Measurements from ENCODE around the gene SORCS2.

SORCS2 gene

GRCh38 chr4:7770224-7771050 lies 578.1 kb downstream of the SORCS2 start:
- H3K36me3 ChIP-seq (replicated peaks) = peaks cover 98% of the 10 kb centered on the region
- H3K4me3 ChIP-seq (ENCODE audit: low read depth, low read length) = no peak overlapping the region
- no peak overlapping the region for H3K27ac ChIP-seq
- no peaks in the 10 kb centered on the region for H3K27me3 ChIP-seq (replicated peaks)
- DNase-seq = no peak
- TF ChIP-seq CTCF (IDR thresholded peaks at IDR 0.05; ENCODE audit: low read depth, low read length, missing control alignments) = peak; percentile 80
- in situ Hi-C loops (cut with HindIII; ENCODE audit: low pct_ligation_motif_present, low sequenced_read_pairs) = no loop called here

- Histone ChIP-seq H3K36me3 (replicated peaks) (peaks cover 98% of the 10 kb centered on the region), H3K4me3 (ENCODE audit: low read depth, low read length) (no peak overlapping the region), H3K27me3 (replicated peaks) (no peaks in the 10 kb centered on the region), H3K27ac (no peak overlapping the region)
- in situ Hi-C loops (cut with HindIII; ENCODE audit: low pct_ligation_motif_present, low sequenced_read_pairs) = no loop called here
- no peak for TF ChIP-seq CTCF (IDR thresholded peaks at IDR 0.05; ENCODE audit: low read depth, low read length, missing control alignments)
- no peak for DNase-seq
Measured at GRCh38 chr4:7771056-7771455, 578.7 kb downstream of the SORCS2 start.

GRCh38 chr4:7771541-7772507 lies 579.5 kb downstream of the SORCS2 start:
- in situ Hi-C loops (cut with HindIII; ENCODE audit: low pct_ligation_motif_present, low sequenced_read_pairs) = no loop called here
- Histone ChIP-seq H3K27me3 (replicated peaks) (no peaks in the 10 kb centered on the region), H3K36me3 (replicated peaks) (peaks cover 98% of the 10 kb centered on the region), H3K4me3 (ENCODE audit: low read depth, low read length) (no peak overlapping the region), H3K27ac (no peak overlapping the region)
- no peak for DNase-seq
- no peak for TF ChIP-seq CTCF (IDR thresholded peaks at IDR 0.05; ENCODE audit: low read depth, low read length, missing control alignments)

GRCh38 chr4:7772711-7773385 lies 580.5 kb downstream of the SORCS2 start:
- no peaks in the 10 kb centered on the region for H3K27me3 ChIP-seq (replicated peaks)
- peaks cover 98% of the 10 kb centered on the region for H3K36me3 ChIP-seq (replicated peaks)
- in situ Hi-C loops (cut with HindIII; ENCODE audit: low pct_ligation_motif_present, low sequenced_read_pairs) = no loop called here
- no peak for DNase-seq
- no peak overlapping the region for H3K4me3 ChIP-seq (ENCODE audit: low read depth, low read length)
- TF ChIP-seq CTCF (IDR thresholded peaks at IDR 0.05; ENCODE audit: low read depth, low read length, missing control alignments) = no peak
- no peak overlapping the region for H3K27ac ChIP-seq

- no peaks in the 10 kb centered on the region for H3K27me3 ChIP-seq (replicated peaks)
- H3K36me3 ChIP-seq (replicated peaks) = peaks cover 98% of the 10 kb centered on the region
- no peak overlapping the region for H3K27ac ChIP-seq
- H3K4me3 ChIP-seq (ENCODE audit: low read depth, low read length) = no peak overlapping the region
- in situ Hi-C loops (cut with HindIII; ENCODE audit: low pct_ligation_motif_present, low sequenced_read_pairs) = no loop called here
- no peak for DNase-seq
- no peak for TF ChIP-seq CTCF (IDR thresholded peaks at IDR 0.05; ENCODE audit: low read depth, low read length, missing control alignments)
Measured at GRCh38 chr4:7773401-7774180, 581.3 kb downstream of the SORCS2 start.

Measured in brain microvascular endothelial cell (primary cell).